Frontal cortex (tissue), 4 donors: Measurements from ENCODE around the gene FREM1. TPM values are rescaled to one million over a fixed set of nuclear protein-coding genes. Genes with fewer than 3 reads are reported as not detected.

Experiments used
- DNase-seq, 2 donors: peaks; one replicate each; pipeline ENCODE4 v3.0.0; 2012; ENCODE audit warnings: low spot score in 2 of 2
- FAIRE-seq: peaks from 2 replicates; lab custom pipeline; 2012; peaks lifted over from hg19 to GRCh38; lab: Jason Lieb, UNC
- total RNA-seq: library from RNA; depleted of rRNA; stranded (reverse); fragments of >200 nt; gene quantifications from one replicate; pipeline ENCODE4 v1.2.3, GENCODE V29; 2014
- donor health status: control.
- donor health status: control.
- donor health status: control.

FREM1 gene
- total RNA-seq, 1 donor from 2014 or later, result 3.3 TPM

DNA sequence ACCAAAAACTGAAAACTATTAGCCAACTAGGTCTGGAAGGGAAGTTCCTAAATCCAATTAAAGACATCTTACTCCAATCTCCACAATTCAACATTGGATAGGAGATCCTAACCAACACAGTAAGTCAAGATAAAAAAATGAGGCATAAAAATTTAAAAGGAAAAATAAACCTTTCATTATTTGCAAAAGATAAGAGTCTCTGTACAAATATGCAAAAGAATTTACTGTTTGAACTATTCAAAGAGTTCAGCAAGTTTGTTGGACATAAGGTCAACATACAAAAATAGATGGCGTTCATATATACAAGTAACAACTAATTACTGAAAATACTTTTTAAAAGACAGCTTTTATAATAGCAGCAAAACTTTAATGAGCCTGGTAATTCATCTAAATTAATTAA lies 3.1 kb upstream of the FREM1 start:
- FAIRE-seq, result no peak
- no peak for DNase-seq

DNA sequence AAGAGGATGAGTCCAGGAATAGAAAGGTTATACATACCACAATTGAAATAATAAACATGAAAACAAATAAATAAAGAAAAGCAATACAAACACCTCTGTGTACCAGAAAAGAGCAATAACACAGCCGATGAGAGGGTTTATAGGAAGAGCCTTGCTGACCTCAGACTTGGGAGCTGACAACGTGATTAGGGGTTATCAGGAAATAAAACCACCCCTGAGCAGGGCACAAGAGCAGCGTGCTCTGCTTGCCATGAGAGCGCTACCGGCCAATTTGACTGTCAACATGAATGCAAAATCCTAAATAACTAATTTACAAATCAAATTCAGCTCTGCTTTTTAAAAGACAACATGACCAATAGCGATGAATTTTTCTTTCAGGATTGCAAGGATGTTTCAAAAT lies 2.6 kb upstream of the FREM1 start:
- FAIRE-seq (no peak), DNase-seq (no peak)

DNA sequence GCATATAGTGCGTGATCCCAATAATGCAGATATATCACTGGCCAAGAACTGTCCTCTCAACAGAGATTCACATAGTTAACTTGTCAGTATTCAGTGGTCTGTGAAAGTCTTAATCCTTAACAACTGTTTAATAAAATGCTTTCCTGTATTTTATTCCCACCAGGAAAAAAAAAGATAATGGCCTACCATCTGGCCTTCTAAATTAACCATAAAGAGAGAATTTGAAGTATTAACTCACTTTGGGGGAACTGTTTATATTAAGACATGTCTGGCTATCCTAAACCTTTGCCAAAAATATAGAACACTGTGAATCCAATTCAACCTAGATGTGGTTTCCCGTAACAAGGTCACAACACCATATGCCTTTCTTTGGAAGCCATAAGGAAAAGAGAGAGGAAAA lies 818 bp upstream of the FREM1 start:
- FAIRE-seq (no peak), DNase-seq (no peak)

DNA sequence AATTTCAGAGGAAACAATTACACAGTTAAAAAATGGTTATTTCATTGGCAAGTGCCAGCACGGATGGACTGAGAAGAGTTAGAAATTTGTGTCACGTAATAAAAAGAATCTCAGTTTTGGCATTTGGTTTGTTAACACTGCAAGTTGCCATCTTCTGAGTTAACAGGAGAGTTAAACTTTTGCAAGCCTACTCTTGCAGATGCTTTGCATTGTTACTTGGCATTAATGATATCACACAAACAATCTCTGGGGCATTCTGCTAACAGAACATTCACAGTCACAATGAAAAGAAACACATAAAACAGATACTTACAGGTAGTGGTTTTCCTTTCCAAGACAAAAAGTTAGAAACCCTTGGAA lies 647 bp downstream of the FREM1 start:
- DNase-seq (no peak), FAIRE-seq (no peak)

DNA sequence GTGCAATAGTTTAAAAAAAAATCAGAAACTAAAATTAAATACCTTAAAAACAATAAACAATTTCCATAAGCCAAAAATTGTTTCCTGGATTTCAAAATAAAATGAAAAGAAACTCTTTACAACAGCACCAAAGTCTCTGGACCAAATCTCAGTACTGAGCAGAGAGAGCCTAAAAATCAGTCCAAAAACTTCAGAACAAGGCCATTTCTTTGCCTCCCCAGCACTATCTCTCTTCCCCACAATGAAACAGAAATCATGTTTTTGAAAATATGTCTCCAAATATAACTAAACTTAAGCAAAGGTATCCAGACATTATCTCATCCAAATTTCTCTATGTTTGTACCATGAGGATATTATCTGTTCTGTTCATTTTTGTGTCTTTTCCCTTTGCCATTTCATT lies 1.0 kb downstream of the FREM1 start:
- FAIRE-seq (no peak), DNase-seq (no peak)

DNA sequence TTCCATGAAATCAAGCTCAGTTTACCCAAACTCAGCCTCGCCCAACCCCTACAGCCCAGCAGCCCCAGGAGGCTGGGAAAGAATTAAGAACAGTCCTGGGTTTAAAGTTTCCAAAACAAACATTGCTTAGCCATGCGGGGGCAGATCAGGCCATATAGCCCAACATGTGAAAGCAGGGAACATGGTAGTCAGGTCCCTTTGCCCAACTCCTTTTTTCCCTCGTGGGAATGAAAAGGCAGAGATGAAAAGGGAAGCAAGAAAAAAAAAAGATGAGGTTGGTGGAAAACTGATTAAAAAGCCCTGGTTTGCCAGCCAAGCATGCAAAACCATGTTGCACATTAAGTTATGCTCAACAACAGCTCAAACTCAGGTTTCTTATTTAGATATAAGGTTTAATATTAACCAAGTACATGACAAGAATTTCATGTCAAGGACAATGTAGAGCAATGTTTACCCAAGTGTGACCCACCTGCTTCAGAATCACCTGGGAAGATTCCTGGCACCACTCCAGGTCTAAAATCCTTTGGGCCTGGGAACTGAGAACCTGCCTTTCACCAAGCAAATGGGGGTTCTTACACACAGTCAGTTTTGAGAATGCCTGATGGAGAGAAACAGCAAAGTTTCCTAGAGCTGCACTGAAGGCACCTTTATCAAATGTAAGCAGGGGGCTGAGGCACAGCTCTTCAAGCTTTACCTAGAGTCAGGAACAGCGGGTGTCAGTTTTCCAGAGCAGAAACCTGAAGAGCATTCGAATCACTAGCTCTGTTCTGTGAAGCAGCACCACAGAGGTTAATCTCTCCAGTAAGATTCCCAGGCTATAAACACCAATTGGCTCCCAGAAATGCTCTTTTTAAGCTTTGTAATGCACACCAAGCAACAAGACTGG lies 1.7 kb downstream of the FREM1 start:
- DNase-seq (no peak), FAIRE-seq (no peak)

DNA sequence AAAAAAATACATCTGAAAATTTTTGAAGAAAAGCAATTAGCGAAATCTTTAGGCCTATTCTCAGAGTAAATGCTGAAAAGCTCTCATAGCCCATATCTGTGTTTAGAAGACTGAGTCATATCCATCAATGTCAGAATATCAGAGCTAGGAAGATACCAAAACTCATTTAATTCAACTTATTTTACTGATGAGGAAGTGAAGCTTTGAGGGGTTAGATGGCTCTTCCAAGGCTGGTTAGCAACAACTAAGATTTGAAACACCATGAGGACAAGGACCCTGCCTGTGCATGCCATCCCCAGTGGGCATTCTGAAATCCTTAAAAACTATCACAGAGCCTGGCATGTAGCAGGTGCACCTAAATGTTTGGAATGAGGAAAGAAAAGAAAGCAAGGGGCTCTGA lies 2.5 kb downstream of the FREM1 start:
- no peak for FAIRE-seq
- DNase-seq, result no peak

DNA sequence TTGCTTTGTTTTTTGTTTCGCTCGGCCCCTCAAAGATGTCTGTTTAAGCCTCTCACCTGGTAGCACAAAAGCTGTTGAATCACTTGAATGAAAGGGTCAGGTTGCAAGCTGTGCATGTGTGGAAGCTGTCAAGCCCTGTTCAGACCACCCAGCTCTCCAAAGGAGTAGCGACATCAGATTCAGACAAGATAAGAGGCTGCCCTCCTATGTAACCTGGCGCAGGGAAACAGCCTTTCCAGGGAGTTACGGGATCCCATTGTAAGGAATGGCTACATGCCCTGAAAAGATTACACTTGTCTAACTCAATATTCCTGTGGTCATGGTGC lies 2.9 kb downstream of the FREM1 start:
- no peak for DNase-seq
- no peak for FAIRE-seq

DNA sequence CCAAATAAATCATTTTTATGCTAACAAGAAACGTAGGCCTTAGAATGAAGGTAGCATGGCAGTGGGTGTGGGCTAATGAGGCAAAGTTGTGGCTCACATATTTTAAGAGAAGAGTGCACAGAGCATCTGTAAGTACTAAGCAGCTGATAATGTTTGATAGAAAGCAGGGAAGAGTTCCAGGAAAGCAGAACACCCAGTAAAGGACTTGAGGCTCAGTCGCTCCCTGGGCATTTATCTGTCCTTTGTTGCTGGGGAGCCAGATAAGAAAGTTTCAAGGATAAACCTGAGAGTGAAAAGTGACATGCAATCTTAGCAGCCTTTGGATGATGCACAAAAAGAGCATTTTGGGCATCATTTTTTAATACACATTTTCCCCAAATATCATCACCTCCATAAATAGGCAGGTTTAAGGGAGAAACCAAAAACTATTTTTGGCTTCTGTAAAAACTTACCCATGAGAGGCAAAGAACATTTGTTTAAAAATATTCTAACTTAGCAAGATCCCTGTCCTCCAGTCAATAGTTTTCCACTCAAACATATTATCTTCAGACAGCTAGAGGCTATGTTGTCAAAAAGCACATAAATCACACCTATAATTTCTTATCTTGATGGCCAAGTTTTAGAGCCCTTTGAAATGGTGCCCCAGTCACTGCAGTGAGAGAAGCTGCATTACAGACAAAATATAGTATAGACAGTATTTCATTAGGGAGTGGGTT lies 3.4 kb downstream of the FREM1 start:
- FAIRE-seq (no peak), DNase-seq (no peak)

DNA sequence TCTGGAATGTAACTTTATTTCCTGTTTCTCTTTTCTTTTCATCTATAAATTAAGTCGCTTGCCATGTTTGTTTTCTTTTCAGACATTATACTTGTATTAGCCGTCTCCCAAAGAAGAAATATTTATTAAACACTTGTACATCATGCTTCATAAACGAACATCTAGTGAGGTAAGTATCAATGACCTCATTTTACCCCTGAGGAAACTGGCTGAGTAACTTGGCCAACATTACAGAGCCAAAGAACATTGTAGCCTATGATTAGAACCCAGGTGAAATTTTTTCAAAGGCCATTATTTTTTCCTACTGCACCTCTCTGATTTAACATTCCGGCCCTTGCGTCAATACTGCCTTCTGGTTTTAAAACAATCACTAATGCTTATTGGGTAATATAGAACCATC lies 4.2 kb downstream of the FREM1 start:
- DNase-seq (no peak), FAIRE-seq (no peak)

DNA sequence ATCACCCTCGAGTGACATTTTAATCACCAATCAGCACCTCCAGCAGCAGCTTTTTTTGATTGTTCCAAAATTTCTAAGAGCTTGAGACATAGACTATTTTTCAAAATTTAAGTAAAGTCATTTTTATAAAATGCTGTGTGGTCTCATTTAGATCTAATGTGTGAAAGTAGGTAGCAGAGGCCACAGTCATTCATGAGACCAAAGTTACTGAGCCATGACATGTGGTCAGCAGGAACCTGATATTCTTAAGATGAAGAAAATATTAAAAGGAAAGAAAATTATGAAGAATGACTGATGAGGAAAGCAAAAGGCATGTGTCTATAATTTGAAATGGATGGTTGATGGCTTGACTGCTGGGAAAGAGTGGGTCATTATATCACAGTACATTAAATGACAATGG lies 7.2 kb downstream of the FREM1 start:
- FAIRE-seq (no peak), DNase-seq (no peak)

DNA sequence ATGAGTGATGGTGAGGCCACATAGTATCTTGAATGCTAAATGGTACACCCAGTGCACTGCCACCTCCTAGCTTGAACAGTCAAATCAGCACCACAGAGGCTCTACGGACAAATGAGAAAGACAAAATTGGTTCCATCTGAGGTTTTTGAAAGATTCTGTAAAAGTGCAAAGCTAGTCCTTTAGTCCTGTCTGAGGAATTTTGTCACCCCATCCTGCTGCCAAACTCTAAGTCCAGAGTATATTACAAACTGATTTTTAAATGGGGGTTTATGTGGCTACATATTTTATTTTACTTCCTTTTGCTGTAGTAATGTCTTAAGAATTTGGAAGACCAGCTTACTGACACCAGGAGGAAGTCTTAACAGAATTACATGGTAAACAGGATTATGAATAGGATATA lies 7.7 kb downstream of the FREM1 start:
- DNase-seq (no peak), FAIRE-seq (no peak)

DNA sequence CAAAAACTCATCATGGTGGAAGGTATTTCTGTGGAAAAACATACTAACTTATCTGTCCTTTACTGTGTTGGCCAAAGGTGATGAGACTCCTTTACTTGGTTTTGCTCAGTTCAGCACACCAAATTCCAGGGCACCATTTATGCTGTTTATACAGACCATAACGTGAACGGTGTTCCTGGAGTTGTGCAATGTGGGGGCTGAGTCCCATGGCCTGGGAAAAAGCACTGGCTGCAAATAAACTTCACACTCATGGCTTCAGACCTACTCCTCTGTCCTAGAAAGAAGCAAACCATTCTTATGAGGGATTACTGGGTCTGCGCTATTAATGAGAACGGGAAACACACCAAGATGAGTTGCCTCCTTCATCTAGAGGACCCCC lies 10.4 kb downstream of the FREM1 start:
- no peak for FAIRE-seq
- DNase-seq, result no peak

DNA sequence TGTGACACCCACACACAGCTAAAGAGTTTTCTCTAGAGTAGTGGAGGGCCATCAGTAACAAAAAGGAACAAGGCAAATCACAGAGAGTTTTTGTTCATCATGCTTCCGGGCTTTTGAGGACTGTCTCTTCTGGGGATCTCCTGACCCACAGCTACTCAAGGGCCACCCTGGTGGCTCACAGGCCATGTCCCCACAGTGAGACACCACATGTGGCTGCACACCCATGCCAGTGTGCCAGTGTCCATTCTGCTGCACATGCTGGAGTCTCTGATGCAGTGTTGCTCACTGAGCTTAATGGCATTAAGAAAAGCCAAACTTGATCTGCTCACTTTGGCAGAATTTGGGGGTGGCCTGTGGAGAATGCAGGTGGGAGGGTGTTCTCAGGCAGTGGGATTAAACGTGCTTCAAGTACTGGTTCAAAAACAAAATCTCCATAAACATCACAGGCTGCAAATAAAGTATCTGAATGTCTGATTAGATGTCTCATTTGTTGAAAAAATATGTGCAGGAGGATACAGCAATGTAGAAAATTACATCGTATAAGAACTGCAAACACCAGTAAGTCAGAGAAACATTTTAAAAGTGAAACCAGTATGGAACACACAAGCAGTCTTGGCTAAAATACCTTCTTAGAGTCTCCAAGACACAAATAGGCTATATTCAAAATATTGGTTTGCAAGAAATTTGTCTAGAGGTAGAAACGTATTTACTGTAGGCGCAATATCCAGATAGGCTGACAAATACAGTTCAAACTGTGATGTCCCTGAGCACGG lies 11.0 kb downstream of the FREM1 start:
- FAIRE-seq (no peak), DNase-seq (no peak)

DNA sequence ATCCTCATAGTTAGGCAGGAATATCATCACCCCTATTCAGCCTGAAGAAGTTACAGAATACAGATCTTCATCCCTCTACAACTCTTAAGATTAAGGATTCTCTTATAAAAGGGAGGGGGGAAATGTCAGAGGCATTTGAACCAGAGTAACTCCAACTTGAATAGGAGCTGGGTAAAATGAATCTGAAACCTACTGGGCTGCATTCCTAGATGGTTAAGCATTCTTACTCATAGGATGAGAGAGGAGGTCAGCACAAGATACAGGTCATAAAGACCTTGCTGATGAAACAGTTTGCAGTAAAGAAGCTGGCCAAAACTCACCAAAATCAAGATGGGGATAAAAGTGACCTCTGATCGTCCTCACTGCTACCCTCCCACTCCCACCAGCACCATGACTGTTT lies 14.4 kb downstream of the FREM1 start:
- no peak for DNase-seq
- no peak for FAIRE-seq

DNA sequence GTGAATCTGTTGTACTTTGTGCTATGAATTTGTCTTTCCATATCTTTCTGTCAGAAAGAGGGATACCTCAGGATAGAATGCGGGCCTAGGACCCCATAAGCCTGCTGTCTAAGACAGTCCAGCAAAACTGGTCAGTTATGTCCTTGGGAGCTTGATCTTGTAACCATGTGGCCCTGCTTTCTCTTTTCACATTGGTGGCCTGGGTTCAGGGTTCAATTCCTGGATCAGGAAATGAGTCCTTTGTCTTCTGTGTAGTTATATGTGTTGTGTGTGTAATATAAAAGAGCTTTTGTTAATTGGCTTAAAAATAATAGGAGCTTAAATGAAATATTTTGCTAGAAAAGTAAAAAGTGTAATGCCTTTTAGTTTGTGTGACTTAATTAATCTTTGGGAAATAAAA lies 16.9 kb downstream of the FREM1 start:
- DNase-seq (no peak), FAIRE-seq (no peak)

DNA sequence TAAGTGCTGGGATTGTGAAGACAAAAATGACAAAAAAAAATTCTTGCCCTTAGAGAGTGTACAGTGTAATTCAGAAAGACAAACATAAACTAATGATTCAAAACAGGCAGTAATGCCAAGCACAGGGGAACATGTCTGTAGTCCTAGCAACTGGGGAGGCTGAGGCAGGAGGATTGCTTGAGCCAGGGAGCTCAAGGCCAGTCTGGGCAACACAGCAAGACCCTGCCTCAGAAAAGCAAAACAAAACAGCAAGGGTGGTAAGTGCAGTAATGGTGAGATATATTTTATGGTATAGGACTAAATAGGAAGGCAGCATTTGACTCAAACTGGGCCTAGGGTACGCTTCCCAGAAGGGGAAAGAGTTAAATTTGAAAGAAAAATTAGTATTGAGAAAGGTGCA lies 18.9 kb downstream of the FREM1 start:
- DNase-seq (no peak), FAIRE-seq (no peak)

DNA sequence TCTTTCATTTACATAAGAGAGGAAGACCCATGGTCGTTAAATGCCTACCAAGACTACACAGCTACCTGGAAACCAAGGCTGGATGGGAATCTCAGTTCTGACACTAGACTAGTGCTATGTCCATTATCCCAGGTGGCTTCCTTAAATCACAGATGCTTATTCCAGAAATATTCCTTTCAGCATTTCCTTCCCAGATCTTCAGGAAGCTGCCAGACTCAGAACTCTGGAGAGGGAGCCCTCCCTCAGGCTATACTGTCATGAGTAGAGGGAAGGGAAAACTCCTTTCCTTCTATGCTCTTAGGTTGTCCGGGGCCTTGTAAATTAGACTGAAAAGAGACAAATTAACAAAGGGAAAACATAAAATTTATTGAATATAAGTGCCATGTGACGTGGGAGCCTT lies 20.8 kb downstream of the FREM1 start:
- no peak for DNase-seq
- FAIRE-seq, result no peak

DNA sequence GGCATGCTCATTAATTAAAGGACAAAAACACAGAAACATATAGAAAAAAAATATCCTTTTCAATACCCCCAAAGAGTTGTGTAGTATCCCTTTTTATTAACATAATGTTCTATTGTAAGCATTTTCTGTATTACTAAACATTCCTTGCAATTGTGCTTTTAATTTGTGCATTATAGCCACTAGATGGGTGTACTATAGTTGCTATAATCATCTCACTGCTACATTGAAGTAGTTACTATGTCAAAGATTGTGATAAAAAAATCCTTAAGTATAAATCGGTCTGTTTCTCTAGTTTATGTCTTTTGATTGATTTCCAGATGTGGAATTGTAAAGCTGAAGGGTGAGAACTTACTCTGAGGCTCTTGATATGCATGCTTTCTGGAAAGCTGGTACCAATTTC lies 21.4 kb downstream of the FREM1 start:
- no peak for DNase-seq
- no peak for FAIRE-seq

DNA sequence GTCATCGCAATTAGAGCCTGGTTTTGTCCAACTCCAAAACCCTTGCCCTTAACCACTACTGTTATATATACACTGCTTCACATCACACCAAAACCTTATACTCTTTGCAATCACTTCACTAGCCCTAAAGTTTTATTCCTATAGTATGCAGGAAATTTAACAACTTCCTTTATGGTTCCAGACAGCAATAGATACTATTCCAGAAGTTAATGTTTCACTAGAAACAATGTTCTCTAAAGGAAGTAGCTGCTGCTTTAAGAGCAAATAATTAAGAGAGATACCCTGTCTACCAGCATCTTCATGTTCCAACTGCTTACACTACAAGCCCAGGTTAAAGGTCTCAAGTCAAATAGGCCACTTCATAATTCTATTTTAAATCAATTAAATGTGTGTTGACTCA lies 22.0 kb downstream of the FREM1 start:
- FAIRE-seq, result no peak
- DNase-seq, result no peak

DNA sequence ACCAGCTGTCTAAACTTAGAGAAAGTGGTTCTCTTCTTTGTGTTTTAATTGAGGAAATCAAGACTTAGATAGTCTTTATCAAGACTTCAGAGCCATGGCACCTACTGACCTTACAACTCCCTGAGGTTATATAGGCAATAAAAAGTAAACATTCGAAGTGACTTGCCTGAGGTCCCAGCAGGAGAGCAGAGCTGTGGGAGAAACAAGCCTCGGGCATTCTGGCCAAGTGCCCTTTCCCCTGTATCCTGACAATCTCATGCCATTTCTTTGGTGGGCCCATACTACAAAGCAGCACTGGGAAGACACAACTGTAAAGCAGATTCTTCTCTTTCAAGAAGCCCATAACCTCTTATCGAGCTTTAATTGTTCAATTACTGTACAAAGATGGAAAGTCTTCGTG lies 23.1 kb downstream of the FREM1 start:
- DNase-seq (no peak), FAIRE-seq (no peak)
